Activated naive CD4-positive, alpha-beta T cell treated with anti-CD3 and anti-CD28 coated beads, Interleukin-2, amount 50 U/mL, for 72 hours (primary cell): Measurements from ENCODE around the gene ZNF330. TPM values are rescaled to one million over a fixed set of nuclear protein-coding genes. Genes with fewer than 3 reads are reported as not detected.

Experiments
- ATAC-seq, 2 donors: fragments of 150-1000 bp; cut with Tn5 transposase; 2 replicates each; pipeline ENCODE4 v1.10.0; 2021; ENCODE audit warnings: mild to moderate bottlenecking in 2 of 2, moderate library complexity in 2 of 2
- DNase-seq, 2 donors: peaks; one replicate each; pipeline ENCODE4 v3.0.0; 2021 to 2022; ENCODE audit warnings: low spot score in 2 of 2
- H3K27ac Mint-ChIP-seq, 2 donors: one replicate each; pipeline ENCODE4 v1.8.0; 2022; ENCODE audit warnings: mild to moderate bottlenecking in 2 of 2, mixed read lengths in 2 of 2
- H3K36me3 Mint-ChIP-seq, 2 donors: one replicate each; pipeline ENCODE4 v1.8.0; 2022; ENCODE audit warnings: mixed read lengths in 2 of 2
- H3K9me3 Mint-ChIP-seq, 2 donors: one replicate each; pipeline ENCODE4 v1.8.0; 2022; ENCODE audit warnings: mixed read lengths in 2 of 2
- total RNA-seq, 2 donors: library from RNA; stranded (reverse); gene quantifications; one replicate each; pipeline ENCODE4 v1.2.3, GENCODE V29; 2022

The ZNF330 gene
- total RNA-seq, 2 donors from 2014 or later, result 53.0 to 54.2 TPM

GRCh38 chr4:141255016-141255415, 34.3 kb downstream of the ZNF330 start:
- no peak for DNase-seq
- ATAC-seq, result no peak
- no peak overlapping the region for H3K27ac Mint-ChIP-seq
- no peaks in the 10 kb centered on the region for H3K9me3 Mint-ChIP-seq
- no peaks in the 10 kb centered on the region for H3K36me3 Mint-ChIP-seq

- Mint-ChIP-seq H3K36me3 (no peaks in the 10 kb centered on the region), H3K9me3 (peaks cover 0 to 5% of the 10 kb centered on the region in 2 donors), H3K27ac (no peak overlapping the region)
- no peak for DNase-seq
- no peak for ATAC-seq
Observed at GRCh38 chr4:141258558-141258957, 37.9 kb downstream of the ZNF330 start.

- ATAC-seq (no peak), DNase-seq (no peak)
- no peaks in the 10 kb centered on the region for H3K36me3 Mint-ChIP-seq
- no peak overlapping the region for H3K27ac Mint-ChIP-seq
- peaks cover 0 to 4% of the 10 kb centered on the region in 2 donors for H3K9me3 Mint-ChIP-seq
Observed at GRCh38 chr4:141275834-141276233, 55.1 kb downstream of the ZNF330 start.

GRCh38 chr4:141283152-141283551, 62.5 kb downstream of the ZNF330 start:
- ATAC-seq, result no peak
- H3K36me3 Mint-ChIP-seq, result no peaks in the 10 kb centered on the region

GRCh38 chr4:141283563-141283962, 62.9 kb downstream of the ZNF330 start:
- peaks cover 0 to 4% of the 10 kb centered on the region in 2 donors for H3K9me3 Mint-ChIP-seq
- H3K36me3 Mint-ChIP-seq, result no peaks in the 10 kb centered on the region
- ATAC-seq (no peak), DNase-seq (no peak)
- no peak overlapping the region for H3K27ac Mint-ChIP-seq

More at GRCh38 chr4:141283152-141283551, 62.5 kb downstream of the ZNF330 start:
- DNase-seq, result no peak
- H3K9me3 Mint-ChIP-seq, result peaks cover 0 to 2% of the 10 kb centered on the region in 2 donors
- no peak overlapping the region for H3K27ac Mint-ChIP-seq

Other genes with a start within 250 kb of the ZNF330 start
- under 1 TPM in 1 of 2 donors, not detected in 1; 0.08 TPM for gene RNF150, start 87.4 kb upstream of the ZNF330 start, total RNA-seq